K562 (cell line): ENCODE results near the gene GFRA4. TPM values are rescaled to one million over a fixed set of nuclear protein-coding genes. Genes with fewer than 3 reads are reported as not detected.

ENCODE experiments used
- ATAC-seq: fragments of 200-7000 bp; cut with Tn5 transposase; 3 replicates; pipeline ENCODE4 v1.9.1; 2020; ENCODE audit warnings: moderate library complexity
- BruUV-seq: library from RNA; stranded (reverse); fragments of 400-500 nt; replicated peaks from 2 replicates; lab custom pipeline; 2021; lab: Mats Ljungman, UMichigan
- CTCF ChIA-PET: fragments of 300-600 bp; formaldehyde crosslinking; extraction: SDS; loops from one replicate; lab custom pipeline; 2021; ENCODE audit warnings: low intra/inter-chr PET ratio; lab: Yijun Ruan, JAX
- POLR2A ChIA-PET: fragments of 300-600, 350-650 bp; sonication (Branson Sonifier 250); formaldehyde crosslinking; extraction: SDS; loops from one replicate; lab custom pipeline; 2021; ENCODE audit warnings: antibody characterized with exemption, inconsistent platforms; lab: Yijun Ruan, JAX
- DNase-seq, 4 experiments: peaks; one replicate each; pipeline versions ENCODE4 v3.0.0 to v3.0.0-alpha.2; 2011 to 2018; ENCODE audit warnings: low spot score in 3 of 4, mixed read lengths in 3 of 4; ENCODE audit errors: extremely low read depth in 1 of 4
- FAIRE-seq: peaks from 2 replicates; lab custom pipeline; 2011; peaks lifted over from hg19 to GRCh38; lab: Jason Lieb, UNC
- H2AFZ ChIP-seq: 2 replicates; pipeline ENCODE4 v1.6.0; 2011; ENCODE audit warnings: low read depth, low read length, control low read depth, inconsistent platforms
- H3K27ac ChIP-seq: fragments of 200-600 bp; 3 replicates; pipeline ENCODE4 v1.8.0; 2011; ENCODE audit warnings: low read depth, mild to moderate bottlenecking, control low read depth, inconsistent platforms, low read length, moderate library complexity, mixed read lengths; ENCODE audit errors: extremely low read depth
- H3K27me3 ChIP-seq, 2 experiments: fragments of 300-600 bp in 1 of 2; 2 replicates in 1 of 2; 3 replicates in 1 of 2; pipeline versions ENCODE4 v1.6.0 to v1.8.0; 2011; ENCODE audit warnings: inconsistent platforms in 2 of 2, low read length in 2 of 2, mild to moderate bottlenecking in 1 of 2, mixed read lengths in 1 of 2, moderate library complexity in 1 of 2; ENCODE audit not compliant: control insufficient read depth in 2 of 2, insufficient read depth in 2 of 2
- H3K36me3 ChIP-seq: fragments of 300-600 bp; 3 replicates; pipeline ENCODE4 v1.8.0; 2011; ENCODE audit warnings: mild to moderate bottlenecking, low read length, inconsistent platforms; ENCODE audit not compliant: control insufficient read depth, insufficient read depth
- H3K4me1 ChIP-seq, 2 experiments: fragments of 200-600 bp in 1 of 2; replicated peaks in 1 of 2; 2 replicates in 1 of 2; 3 replicates in 1 of 2; pipeline versions ENCODE4 v1.5.1 to v1.8.0; 2011; ENCODE audit warnings: inconsistent platforms in 2 of 2, low read length in 2 of 2, mild to moderate bottlenecking in 1 of 2, mixed read lengths in 1 of 2, moderate library complexity in 1 of 2; ENCODE audit not compliant: control insufficient read depth in 2 of 2, insufficient read depth in 2 of 2
- H3K4me2 ChIP-seq: 2 replicates; pipeline ENCODE4 v1.6.1; 2011; ENCODE audit warnings: low read length, control low read depth, inconsistent platforms, mixed read lengths; ENCODE audit not compliant: insufficient read depth
- H3K4me3 ChIP-seq: fragments of 200-600 bp; sonication (generic), shearing (Covaris generic); 2 replicates; pipeline ENCODE4 v1.5.1; 2016; ENCODE audit warnings: control low read depth, inconsistent platforms
- H3K79me2 ChIP-seq: fragments of 200-600 bp; 3 replicates; pipeline ENCODE4 v1.8.0; 2011; ENCODE audit warnings: low read length, inconsistent platforms; ENCODE audit not compliant: control insufficient read depth, insufficient read depth
- H3K9ac ChIP-seq, 2 experiments: 2 replicates each; pipeline versions ENCODE4 v1.6.0 to v1.6.1; 2011; ENCODE audit warnings: low read depth in 2 of 2, low read length in 2 of 2, control low read depth in 1 of 2, inconsistent platforms in 1 of 2, mild to moderate bottlenecking in 1 of 2, mixed read lengths in 1 of 2; ENCODE audit not compliant: insufficient read depth in 1 of 2
- H3K9me1 ChIP-seq: one replicate; pipeline ENCODE4 v1.6.0; 2011; ENCODE audit warnings: inconsistent platforms, mild to moderate bottlenecking, low read length, moderate library complexity; ENCODE audit not compliant: control insufficient read depth, insufficient read depth
- H3K9me3 ChIP-seq: replicated peaks from 2 replicates; pipeline ENCODE4 v1.5.1; 2011; ENCODE audit warnings: low read depth, low read length, inconsistent platforms; ENCODE audit not compliant: control insufficient read depth, insufficient read depth
- H4K20me1 ChIP-seq: replicated peaks from 2 replicates; pipeline ENCODE4 v1.6.1; 2011; ENCODE audit warnings: low read length, inconsistent platforms, mixed read lengths; ENCODE audit not compliant: control insufficient read depth, insufficient read depth
- CBFA2T3 ChIP-seq: fragments of 450-650 bp; IDR thresholded peaks from 2 replicates; pipeline ENCODE4 v1.6.1; 2017
- CBFB ChIP-seq: sonication (generic); formaldehyde crosslinking; IDR thresholded peaks from 2 replicates; pipeline ENCODE4 v1.4.0; 2020; ENCODE audit warnings: mild to moderate bottlenecking, missing genetic modification reagents
- CBX2 ChIP-seq: fragments of 200-600 bp; sonication (generic); IDR thresholded peaks from one replicate; pipeline ENCODE4 v1.6.1; 2012; ENCODE audit warnings: mild to moderate bottlenecking, low read length, inconsistent platforms; ENCODE audit not compliant: insufficient read depth, poor library complexity, severe bottlenecking
- DPF2 ChIP-seq: fragments of 450-650 bp; IDR thresholded peaks from 2 replicates; pipeline ENCODE4 v1.6.1; 2016
- FOXP1 ChIP-seq: sonication (generic); formaldehyde crosslinking; IDR thresholded peaks from 2 replicates; pipeline ENCODE4 v1.8.0; 2022; ENCODE audit warnings: mild to moderate bottlenecking, missing genetic modification reagents
- ILK ChIP-seq: fragments of 450-650 bp; IDR thresholded peaks from 2 replicates; pipeline ENCODE4 v1.6.1; 2016; ENCODE audit warnings: missing genetic modification characterization, low read depth, mild to moderate bottlenecking, missing compliant biosample characterization, moderate library complexity, borderline replicate concordance
- NCOR1 ChIP-seq: fragments of 450-650 bp; IDR thresholded peaks from 2 replicates; pipeline ENCODE4 v1.6.1; 2016; ENCODE audit warnings: mild to moderate bottlenecking, moderate library complexity
- TAL1 ChIP-seq: fragments of 450-650 bp; IDR thresholded peaks from 2 replicates; pipeline ENCODE4 v1.6.1; 2016; ENCODE audit warnings: mild to moderate bottlenecking
- TEAD4 ChIP-seq, 2 experiments: sonication (generic) in 1 of 2; formaldehyde crosslinking in 1 of 2; IDR thresholded peaks; 2 replicates each; pipeline versions ENCODE4 v1.6.1 to v1.8.0; 2012 to 2022; ENCODE audit warnings: borderline replicate concordance in 1 of 2, inconsistent platforms in 1 of 2, low read length in 1 of 2, mild to moderate bottlenecking in 1 of 2, missing genetic modification reagents in 1 of 2
- WGBS: fragments of 100-300 bp; shearing (Covaris generic); methylation state at CpG from one replicate; pipeline ENCODE4 v1.1.6; 2016; ENCODE audit warnings: low coverage, mixed read lengths; ENCODE audit not compliant: insufficient coverage; ENCODE audit errors: missing lambda C conversion rate; 5-methylcytosine and 5-hydroxymethylcytosine counted together
- in situ Hi-C: fragments of 300-500 bp; cut with MboI; formaldehyde crosslinking; loops from 4 replicates; pipeline ENCODE4 v1.15.0; 2018; ENCODE audit warnings: inconsistent platforms, mixed read lengths
- intact Hi-C: fragments of 100-400 bp; cut with micrococcal nuclease; formaldehyde crosslinking; loops from 2 replicates; pipeline ENCODE4 v1.14.2; 2022
- polyA plus RNA-seq, 8 experiments: library from polyadenylated mRNA; depleted of rRNA in 4 of 8; stranded (reverse) in 5 of 8; unstranded in 3 of 8; fragments of >200 nt; fragmentation: Nextera tagmentation in 2 of 8; fragmentation: Illumina TruSeq in 1 of 8; extraction: Ambion mirVana in 2 of 8; extraction: Trizol in 1 of 8; gene quantifications; 2 replicates each; pipeline versions ENCODE4 v1.2.1 to v1.2.3, GENCODE V29; 2011 to 2014; ENCODE audit warnings: inconsistent platforms in 1 of 8, missing spikeins in 1 of 8
- total RNA-seq, 7 experiments: library from RNA; depleted of rRNA in 6 of 7; stranded (reverse); fragments of >200 nt in 6 of 7; fragmentation: Illumina TruSeq in 2 of 7; extraction: Trizol in 2 of 7; gene quantifications; 2 replicates each; pipeline versions ENCODE4 v1.2.1 to v1.2.3, GENCODE V29; 2011 to 2021; ENCODE audit warnings: low replicate concordance in 1 of 7
- TF ChIP-seq, protein P1 (sequence below): fragments of 250-450 bp; sonication (Bioruptor Pico); IDR thresholded peaks from 2 replicates; pipeline ENCODE4 v1.8.0; 2022; ENCODE audit warnings: inconsistent platforms
- TF ChIP-seq, protein P2 (sequence below): sonication (generic); formaldehyde crosslinking; IDR thresholded peaks from 2 replicates; pipeline ENCODE4 v1.8.1; 2023; ENCODE audit warnings: missing genetic modification reagents, mild to moderate bottlenecking, borderline replicate concordance
- TF ChIP-seq, protein P3 (sequence below): IDR thresholded peaks from 3 replicates; pipeline ENCODE4 v1.6.1; 2011; ENCODE audit warnings: borderline replicate concordance, mild to moderate bottlenecking, moderate library complexity; ENCODE audit not compliant: insufficient read length; ENCODE audit errors: extremely low read depth

The GFRA4 gene
- total and polyA plus RNA-seq, 9 of the 15 experiments (the other 6 are each of a cell fraction or from before 2014, with no cell fraction given), result not detected

DNA sequence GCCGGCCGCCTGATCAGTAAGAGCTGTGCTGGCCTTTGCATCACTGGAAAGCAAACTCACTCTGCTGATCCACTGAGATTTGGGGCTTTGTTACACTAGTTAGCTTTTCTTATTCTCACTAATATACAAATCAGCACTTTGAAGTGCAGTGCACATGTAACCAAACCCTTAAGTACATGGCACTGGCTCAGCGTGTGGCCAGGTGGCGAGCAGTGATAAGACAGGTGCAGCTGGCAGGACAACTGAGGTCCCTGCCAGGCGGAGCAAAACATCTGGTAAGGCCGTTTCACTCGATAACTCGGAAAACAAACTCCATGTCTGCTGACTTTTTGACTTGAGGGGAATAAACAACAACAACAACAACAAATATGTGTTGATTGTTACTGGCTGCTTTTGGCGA is 11.0 kb downstream of the GFRA4 start:
- Histone ChIP-seq H3K36me3 (no peaks in the 10 kb centered on the region; the same call in 2 of the 3 replicates), H3K79me2 (no peaks in the 10 kb centered on the region), H4K20me1 (0 out of 2 replicates have a peak, but pooled peaks cover 4% of the 10 kb centered on the region), H3K4me1 (peaks cover 5 to 10% of the 10 kb centered on the region in 2 experiments; a peak in 3 of 5 replicates), H3K4me2 (no peak overlapping the region; the same call in 1 of the 2 replicates), H3K27me3 (peaks cover 0 to 13% of the 10 kb centered on the region in 2 experiments; a peak in 2 of 5 replicates), H3K27ac (no peak overlapping the region), H3K9me3 (no peaks in the 10 kb centered on the region), H3K4me3 (no peak overlapping the region), H3K9me1 (no peaks in the 10 kb centered on the region), H3K9ac (no peak overlapping the region), H2AFZ (no peak overlapping the region)
- peak in 3 of 4 experiments; percentile 23 to 65 (median 56) for DNase-seq
- intact Hi-C loops, result no loop called here
- CTCF ChIA-PET, result no interaction called here
- ATAC-seq, result peak; percentile 33; the same call in 2 of the 3 replicates
- BruUV-seq, result no TSS peak
- FAIRE-seq, result no peak
- in situ Hi-C loops, result no loop called here
- POLR2A ChIA-PET, result interaction anchor here (0.6 kb wide), 1 partner anchor 117 kb away, joined by 3 read pairs; no protein-coding TSS in a partner anchor
- 29% methylated on average over 9 of the region's 9 CpGs for WGBS
- TF ChIP-seq CBFB (CRISPR knock-in tag), result no peak
- no peak for TF ChIP-seq CBX2
- no peak for TF ChIP-seq ILK
- TF ChIP-seq, protein P1, sequence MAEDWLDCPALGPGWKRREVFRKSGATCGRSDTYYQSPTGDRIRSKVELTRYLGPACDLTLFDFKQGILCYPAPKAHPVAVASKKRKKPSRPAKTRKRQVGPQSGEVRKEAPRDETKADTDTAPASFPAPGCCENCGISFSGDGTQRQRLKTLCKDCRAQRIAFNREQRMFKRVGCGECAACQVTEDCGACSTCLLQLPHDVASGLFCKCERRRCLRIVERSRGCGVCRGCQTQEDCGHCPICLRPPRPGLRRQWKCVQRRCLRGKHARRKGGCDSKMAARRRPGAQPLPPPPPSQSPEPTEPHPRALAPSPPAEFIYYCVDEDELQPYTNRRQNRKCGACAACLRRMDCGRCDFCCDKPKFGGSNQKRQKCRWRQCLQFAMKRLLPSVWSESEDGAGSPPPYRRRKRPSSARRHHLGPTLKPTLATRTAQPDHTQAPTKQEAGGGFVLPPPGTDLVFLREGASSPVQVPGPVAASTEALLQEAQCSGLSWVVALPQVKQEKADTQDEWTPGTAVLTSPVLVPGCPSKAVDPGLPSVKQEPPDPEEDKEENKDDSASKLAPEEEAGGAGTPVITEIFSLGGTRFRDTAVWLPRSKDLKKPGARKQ (CRISPR knock-in tag), result no peak
- peak; percentile 66; the same call in 1 of the 2 replicates for TF ChIP-seq TAL1
- TF ChIP-seq FOXP1 (CRISPR knock-in tag), result no peak
- TF ChIP-seq NCOR1, result peak; percentile 31; the same call in 1 of the 2 replicates
- TF ChIP-seq CBFA2T3, result peak; percentile 82
- 0 out of 2 replicates have a peak, but pooled peaks have one; percentile 24 for TF ChIP-seq DPF2
- TF ChIP-seq, protein P2, sequence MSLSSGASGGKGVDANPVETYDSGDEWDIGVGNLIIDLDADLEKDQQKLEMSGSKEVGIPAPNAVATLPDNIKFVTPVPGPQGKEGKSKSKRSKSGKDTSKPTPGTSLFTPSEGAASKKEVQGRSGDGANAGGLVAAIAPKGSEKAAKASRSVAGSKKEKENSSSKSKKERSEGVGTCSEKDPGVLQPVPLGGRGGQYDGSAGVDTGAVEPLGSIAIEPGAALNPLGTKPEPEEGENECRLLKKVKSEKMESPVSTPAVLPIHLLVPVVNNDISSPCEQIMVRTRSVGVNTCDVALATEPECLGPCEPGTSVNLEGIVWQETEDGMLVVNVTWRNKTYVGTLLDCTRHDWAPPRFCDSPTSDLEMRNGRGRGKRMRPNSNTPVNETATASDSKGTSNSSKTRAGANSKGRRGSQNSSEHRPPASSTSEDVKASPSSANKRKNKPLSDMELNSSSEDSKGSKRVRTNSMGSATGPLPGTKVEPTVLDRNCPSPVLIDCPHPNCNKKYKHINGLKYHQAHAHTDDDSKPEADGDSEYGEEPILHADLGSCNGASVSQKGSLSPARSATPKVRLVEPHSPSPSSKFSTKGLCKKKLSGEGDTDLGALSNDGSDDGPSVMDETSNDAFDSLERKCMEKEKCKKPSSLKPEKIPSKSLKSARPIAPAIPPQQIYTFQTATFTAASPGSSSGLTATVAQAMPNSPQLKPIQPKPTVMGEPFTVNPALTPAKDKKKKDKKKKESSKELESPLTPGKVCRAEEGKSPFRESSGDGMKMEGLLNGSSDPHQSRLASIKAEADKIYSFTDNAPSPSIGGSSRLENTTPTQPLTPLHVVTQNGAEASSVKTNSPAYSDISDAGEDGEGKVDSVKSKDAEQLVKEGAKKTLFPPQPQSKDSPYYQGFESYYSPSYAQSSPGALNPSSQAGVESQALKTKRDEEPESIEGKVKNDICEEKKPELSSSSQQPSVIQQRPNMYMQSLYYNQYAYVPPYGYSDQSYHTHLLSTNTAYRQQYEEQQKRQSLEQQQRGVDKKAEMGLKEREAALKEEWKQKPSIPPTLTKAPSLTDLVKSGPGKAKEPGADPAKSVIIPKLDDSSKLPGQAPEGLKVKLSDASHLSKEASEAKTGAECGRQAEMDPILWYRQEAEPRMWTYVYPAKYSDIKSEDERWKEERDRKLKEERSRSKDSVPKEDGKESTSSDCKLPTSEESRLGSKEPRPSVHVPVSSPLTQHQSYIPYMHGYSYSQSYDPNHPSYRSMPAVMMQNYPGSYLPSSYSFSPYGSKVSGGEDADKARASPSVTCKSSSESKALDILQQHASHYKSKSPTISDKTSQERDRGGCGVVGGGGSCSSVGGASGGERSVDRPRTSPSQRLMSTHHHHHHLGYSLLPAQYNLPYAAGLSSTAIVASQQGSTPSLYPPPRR (CRISPR knock-in tag), result no peak
- TF ChIP-seq TEAD4 (IDR thresholded peaks at IDR 0.05; ENCODE audit: low read length), result peak; percentile 44; the same call in 1 of the 2 replicates
- no peak for TF ChIP-seq TEAD4 (CRISPR knock-in tag; IDR thresholded peaks at IDR 0.05; ENCODE audit: borderline replicate concordance)
- TF ChIP-seq, protein P3, sequence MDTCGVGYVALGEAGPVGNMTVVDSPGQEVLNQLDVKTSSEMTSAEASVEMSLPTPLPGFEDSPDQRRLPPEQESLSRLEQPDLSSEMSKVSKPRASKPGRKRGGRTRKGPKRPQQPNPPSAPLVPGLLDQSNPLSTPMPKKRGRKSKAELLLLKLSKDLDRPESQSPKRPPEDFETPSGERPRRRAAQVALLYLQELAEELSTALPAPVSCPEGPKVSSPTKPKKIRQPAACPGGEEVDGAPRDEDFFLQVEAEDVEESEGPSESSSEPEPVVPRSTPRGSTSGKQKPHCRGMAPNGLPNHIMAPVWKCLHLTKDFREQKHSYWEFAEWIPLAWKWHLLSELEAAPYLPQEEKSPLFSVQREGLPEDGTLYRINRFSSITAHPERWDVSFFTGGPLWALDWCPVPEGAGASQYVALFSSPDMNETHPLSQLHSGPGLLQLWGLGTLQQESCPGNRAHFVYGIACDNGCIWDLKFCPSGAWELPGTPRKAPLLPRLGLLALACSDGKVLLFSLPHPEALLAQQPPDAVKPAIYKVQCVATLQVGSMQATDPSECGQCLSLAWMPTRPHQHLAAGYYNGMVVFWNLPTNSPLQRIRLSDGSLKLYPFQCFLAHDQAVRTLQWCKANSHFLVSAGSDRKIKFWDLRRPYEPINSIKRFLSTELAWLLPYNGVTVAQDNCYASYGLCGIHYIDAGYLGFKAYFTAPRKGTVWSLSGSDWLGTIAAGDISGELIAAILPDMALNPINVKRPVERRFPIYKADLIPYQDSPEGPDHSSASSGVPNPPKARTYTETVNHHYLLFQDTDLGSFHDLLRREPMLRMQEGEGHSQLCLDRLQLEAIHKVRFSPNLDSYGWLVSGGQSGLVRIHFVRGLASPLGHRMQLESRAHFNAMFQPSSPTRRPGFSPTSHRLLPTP, result no peak
